OCI-LY3 (cell line): ENCODE results near the gene CEP55.

ENCODE experiments used
- H2AFZ ChIP-seq: fragments of 200-600, 300-600 bp; shearing (Covaris generic); 2 replicates; pipeline ENCODE4 v1.6.0; 2014; ENCODE audit warnings: antibody characterized with exemption, low read depth, low read length
- H3K27ac ChIP-seq: fragments of 200-600, 300-600 bp; sonication (generic); 2 replicates; pipeline ENCODE4 v1.5.1; 2014; ENCODE audit warnings: mild to moderate bottlenecking, low read length, moderate library complexity, mixed read lengths
- H3K27me3 ChIP-seq: fragments of 200-600, 300-600 bp; sonication (generic); 2 replicates; pipeline ENCODE4 v1.6.1; 2014; ENCODE audit warnings: low read depth, low read length, mixed read lengths
- H3K36me3 ChIP-seq: fragments of 200-600, 300-600 bp; sonication (generic); replicated peaks from 2 replicates; pipeline ENCODE3; 2014; ENCODE audit warnings: low read depth, low read length, mixed read lengths
- H3K4me1 ChIP-seq: fragments of 300-600, 200-600 bp; sonication (generic); 2 replicates; pipeline ENCODE4 v1.6.1; 2014; ENCODE audit warnings: low read length, mixed read lengths
- H3K4me2 ChIP-seq: fragments of 200-600, 300-600 bp; sonication (generic); 2 replicates; pipeline ENCODE4 v1.6.1; 2014; ENCODE audit warnings: low read length, mixed read lengths
- H3K4me3 ChIP-seq: fragments of 300-600, 200-600 bp; sonication (generic); 2 replicates; pipeline ENCODE4 v1.5.1; 2014; ENCODE audit warnings: antibody characterized with exemption, mild to moderate bottlenecking, low read length, moderate library complexity
- H3K79me2 ChIP-seq: fragments of 300-600, 200-600 bp; shearing (Covaris generic); 2 replicates; pipeline ENCODE4 v1.6.1; 2014; ENCODE audit warnings: mild to moderate bottlenecking, low read length, mixed read lengths
- H3K9ac ChIP-seq: fragments of 300-600, 200-600 bp; shearing (Covaris generic); 2 replicates; pipeline ENCODE4 v1.6.0; 2014; ENCODE audit warnings: mild to moderate bottlenecking, low read length, moderate library complexity
- H3K9me3 ChIP-seq: fragments of 200-600, 300-600 bp; shearing (Covaris generic); 2 replicates; pipeline ENCODE4 v1.6.1; 2014; ENCODE audit warnings: low read length, mixed read lengths; ENCODE audit not compliant: insufficient read depth
- H4K20me1 ChIP-seq: fragments of 200-600, 300-600 bp; sonication (generic); 2 replicates; pipeline ENCODE4 v1.6.1; 2016; ENCODE audit warnings: low read length, mixed read lengths; ENCODE audit not compliant: insufficient read depth
- CTCF ChIP-seq: fragments of 200-600, 300-600 bp; sonication (generic); IDR thresholded peaks from 2 replicates; pipeline ENCODE4 v1.5.1; 2014; ENCODE audit warnings: antibody characterized with exemption, low read length, low read depth
- EZH2phosphoT487 ChIP-seq: fragments of 200-600 bp; shearing (Covaris generic); IDR thresholded peaks from 2 replicates; pipeline ENCODE4 v1.6.1; 2018; ENCODE audit warnings: antibody characterized with exemption, mixed run types, low read depth

Gene CEP55

GRCh38 chr10:93554316-93554663 lies 57.9 kb downstream of the CEP55 start:
- Histone ChIP-seq H3K4me1 (no peaks in the 10 kb centered on the region), H3K27me3 (no peaks in the 10 kb centered on the region), H3K4me2 (no peak overlapping the region), H3K27ac (no peak overlapping the region), H3K36me3 (no peaks in the 10 kb centered on the region), H4K20me1 (no peaks in the 10 kb centered on the region), H3K9me3 (no peaks in the 10 kb centered on the region), H3K79me2 (no peaks in the 10 kb centered on the region), H3K4me3 (no peak overlapping the region), H2AFZ (no peak overlapping the region), H3K9ac (no peak overlapping the region)
- TF ChIP-seq CTCF (no peak), EZH2phosphoT487 (no peak)

GRCh38 chr10:93554760-93555432 lies 58.5 kb downstream of the CEP55 start:
- Histone ChIP-seq H3K9me3 (no peaks in the 10 kb centered on the region), H3K4me1 (no peaks in the 10 kb centered on the region), H3K4me3 (no peak overlapping the region), H3K36me3 (no peaks in the 10 kb centered on the region), H3K27me3 (no peaks in the 10 kb centered on the region), H3K79me2 (no peaks in the 10 kb centered on the region), H2AFZ (no peak overlapping the region), H3K27ac (no peak overlapping the region), H3K9ac (no peak overlapping the region), H3K4me2 (no peak overlapping the region), H4K20me1 (no peaks in the 10 kb centered on the region)
- no peak for TF ChIP-seq EZH2phosphoT487
- peak; percentile 60 for TF ChIP-seq CTCF

- TF ChIP-seq EZH2phosphoT487 = no peak
- TF ChIP-seq CTCF = no peak
- H3K4me3 ChIP-seq = no peak overlapping the region
Observed at GRCh38 chr10:93559490-93559889, 63.1 kb downstream of the CEP55 start.

GRCh38 chr10:93560541-93560940 lies 64.1 kb downstream of the CEP55 start:
- no peak overlapping the region for H2AFZ ChIP-seq
- no peaks in the 10 kb centered on the region for H3K79me2 ChIP-seq
- H3K4me1 ChIP-seq = no peaks in the 10 kb centered on the region
- TF ChIP-seq CTCF = no peak
- TF ChIP-seq EZH2phosphoT487 = no peak
- H3K27me3 ChIP-seq = no peaks in the 10 kb centered on the region
- no peaks in the 10 kb centered on the region for H3K36me3 ChIP-seq
- no peak overlapping the region for H3K4me3 ChIP-seq
- no peaks in the 10 kb centered on the region for H4K20me1 ChIP-seq
- H3K4me2 ChIP-seq = no peak overlapping the region
- H3K9ac ChIP-seq = no peak overlapping the region
- H3K27ac ChIP-seq = no peak overlapping the region
- H3K9me3 ChIP-seq = no peaks in the 10 kb centered on the region

More at GRCh38 chr10:93559490-93559889, 63.1 kb downstream of the CEP55 start:
- no peak overlapping the region for H2AFZ ChIP-seq
- H3K27me3 ChIP-seq = no peaks in the 10 kb centered on the region
- no peak overlapping the region for H3K27ac ChIP-seq
- no peaks in the 10 kb centered on the region for H4K20me1 ChIP-seq
- no peaks in the 10 kb centered on the region for H3K4me1 ChIP-seq
- no peak overlapping the region for H3K9ac ChIP-seq
- H3K79me2 ChIP-seq = no peaks in the 10 kb centered on the region
- no peak overlapping the region for H3K4me2 ChIP-seq
- no peaks in the 10 kb centered on the region for H3K36me3 ChIP-seq
- no peaks in the 10 kb centered on the region for H3K9me3 ChIP-seq
